IPS-15b (cell line): Measurements from ENCODE around the gene NANOS2.
A peak's percentile ranks its signal among the peaks of the same experiment; 100 is the strongest.

Experiments used
- H3K27me3 ChIP-seq: one replicate; pipeline ENCODE4 v1.6.1; 2013; ENCODE audit warnings: low read length; ENCODE audit not compliant: control insufficient read depth, insufficient read depth
- H3K36me3 ChIP-seq: one replicate; pipeline ENCODE4 v1.6.1; 2013; ENCODE audit warnings: low read length; ENCODE audit not compliant: control insufficient read depth, insufficient read depth
- H3K4me1 ChIP-seq: one replicate; pipeline ENCODE4 v1.6.1; 2013; ENCODE audit warnings: mild to moderate bottlenecking, low read length; ENCODE audit not compliant: control insufficient read depth, insufficient read depth
- H3K4me3 ChIP-seq: one replicate; pipeline ENCODE4 v1.5.1; 2013; ENCODE audit warnings: low read depth, low read length
- H3K9ac ChIP-seq: one replicate; pipeline ENCODE4 v1.6.1; 2013; ENCODE audit warnings: low read depth, mild to moderate bottlenecking, low read length
- H3K9me3 ChIP-seq: one replicate; pipeline ENCODE4 v1.6.1; 2013; ENCODE audit warnings: mild to moderate bottlenecking, low read length; ENCODE audit not compliant: control insufficient read depth, insufficient read depth

The NANOS2 gene

DNA sequence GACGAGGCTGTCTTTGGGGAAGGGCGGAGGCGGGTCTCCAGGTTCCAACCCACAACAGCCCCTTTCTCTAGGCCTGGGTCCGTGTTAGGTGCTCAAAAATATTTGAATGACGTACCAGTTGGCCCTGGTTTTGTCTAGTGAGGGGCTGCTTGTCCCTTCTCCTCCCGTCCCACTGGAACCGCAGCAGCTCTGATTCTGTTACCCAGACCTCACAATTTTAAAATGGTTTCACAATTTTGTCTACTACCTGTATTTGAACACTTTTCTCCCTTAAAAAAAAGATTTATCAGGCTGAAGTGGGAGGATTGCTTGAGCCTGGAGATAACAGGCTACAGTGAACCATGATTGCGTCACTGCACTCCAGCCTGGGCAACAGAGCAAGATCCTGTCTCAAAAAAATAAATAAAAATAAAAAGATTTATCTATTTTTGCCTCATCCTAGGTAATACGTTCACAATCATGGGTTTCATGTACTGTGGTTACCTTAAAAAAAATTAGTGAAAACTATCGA lies 27.3 kb downstream of the NANOS2 start:
- Histone ChIP-seq H3K4me3 (peak overlapping the region; percentile 85), H3K9me3 (no peaks in the 10 kb centered on the region), H3K36me3 (peaks cover 4% of the 10 kb centered on the region), H3K4me1 (peaks cover 11% of the 10 kb centered on the region), H3K9ac (peak overlapping the region; percentile 89), H3K27me3 (no peaks in the 10 kb centered on the region)

DNA sequence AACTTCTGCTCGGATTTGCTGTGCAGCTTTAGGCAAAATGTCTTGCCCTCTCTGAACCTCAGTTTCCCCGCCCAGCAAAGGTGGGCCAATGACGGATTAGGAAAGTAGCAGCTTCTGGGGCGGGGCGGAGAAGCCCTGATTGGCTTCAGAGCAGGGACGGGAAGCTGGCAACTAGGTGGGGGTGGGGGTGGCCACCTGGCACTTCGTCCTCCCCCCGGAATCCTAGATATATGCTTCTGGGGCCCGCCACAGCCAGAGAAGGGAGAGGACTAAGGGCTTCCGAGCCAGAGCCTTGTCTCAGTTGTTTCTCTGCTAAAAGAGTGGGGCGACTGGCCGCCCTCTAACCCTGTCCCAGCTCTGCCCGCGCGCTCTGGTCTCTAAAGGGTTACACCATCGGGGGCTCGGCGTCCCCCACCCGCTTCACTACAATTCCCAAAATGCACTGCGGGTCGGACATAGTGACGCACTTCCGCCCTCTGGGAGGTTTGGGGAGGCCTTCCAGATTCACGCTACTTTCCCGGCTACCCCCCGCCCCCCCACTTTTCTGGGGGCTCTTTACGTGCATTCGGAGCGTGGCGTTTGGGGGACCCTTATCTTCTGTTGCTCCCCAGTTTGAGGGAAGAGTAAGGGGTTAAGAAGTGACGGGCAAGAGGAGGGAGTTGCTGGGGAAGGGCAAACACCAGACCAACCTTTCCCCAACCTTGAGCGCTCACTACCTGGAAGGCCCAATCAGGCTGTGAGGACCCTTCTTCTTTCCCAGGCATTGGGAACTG lies 28.0 kb downstream of the NANOS2 start:
- peaks cover 14% of the 10 kb centered on the region for H3K4me1 ChIP-seq

GRCh38 chr19:45885556-45886426 lies 28.8 kb downstream of the NANOS2 start, which contains the start of gene IRF2BP1:
Gene IRF2BP1 (minus strand): TSS chr19:45886141. CDS start chr19:45885774, 367 bp downstream.
- H3K9me3 ChIP-seq = no peaks in the 10 kb centered on the region
- H3K9ac ChIP-seq = peak within 1 kb of the TSS; percentile 89
- peaks cover 4% of the 10 kb centered on the region for H3K36me3 ChIP-seq
- peak within 1 kb of the TSS; percentile 85 for H3K4me3 ChIP-seq
- no peaks in the 10 kb centered on the region for H3K27me3 ChIP-seq
- peaks cover 20% of the 10 kb centered on the region for H3K4me1 ChIP-seq

More for the DNA sequence above, 28.0 kb downstream of the NANOS2 start:
- Histone ChIP-seq H3K9ac (peak overlapping the region; percentile 89), H3K9me3 (no peaks in the 10 kb centered on the region), H3K4me3 (peak overlapping the region; percentile 85), H3K27me3 (no peaks in the 10 kb centered on the region), H3K36me3 (peaks cover 4% of the 10 kb centered on the region)

DNA sequence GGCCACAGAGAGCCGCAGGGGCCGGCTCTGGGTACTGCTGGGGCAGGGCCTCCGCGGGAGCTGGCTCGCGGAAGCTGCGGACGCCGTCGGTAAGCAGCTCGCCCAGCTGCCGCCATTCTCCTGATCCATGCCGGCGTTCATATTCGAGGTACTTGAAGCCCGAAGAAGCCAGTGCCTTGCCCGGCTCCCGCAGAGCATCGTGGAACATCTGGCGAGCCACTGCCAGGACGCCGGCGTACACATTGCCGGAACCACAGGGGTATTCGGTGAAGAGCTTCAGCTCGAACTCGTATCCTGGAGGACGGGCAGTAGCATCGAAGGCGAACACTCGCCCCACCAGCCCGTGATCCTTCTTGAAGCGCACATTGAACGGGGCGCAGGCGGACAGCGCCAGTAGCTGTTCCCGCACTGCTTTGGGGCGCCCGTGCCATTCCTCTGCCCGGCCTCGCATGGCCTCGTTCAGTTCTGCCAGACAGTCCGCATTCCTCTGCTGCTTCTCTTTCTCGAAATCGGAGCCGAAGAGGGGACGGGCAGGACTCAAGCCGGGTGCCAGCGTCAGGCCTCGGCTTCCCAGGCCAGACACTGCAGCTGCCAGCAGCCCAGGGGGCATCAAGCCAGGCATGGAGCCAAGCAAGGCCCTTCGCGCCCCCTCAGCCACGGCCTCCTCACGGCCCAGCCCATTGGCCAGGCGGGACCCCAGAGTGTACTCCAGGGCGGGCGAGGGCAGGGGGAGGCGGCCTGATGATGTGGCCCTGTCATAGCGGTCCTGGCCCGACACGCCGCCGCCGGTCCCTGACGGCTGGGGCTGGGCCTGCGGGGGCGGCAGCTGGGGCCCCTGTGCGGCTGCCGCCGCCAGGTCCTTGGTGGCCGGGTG lies 29.7 kb downstream of the NANOS2 start:
- H3K9ac ChIP-seq = peak overlapping the region; percentile 37
- H3K9me3 ChIP-seq = no peaks in the 10 kb centered on the region
- peak overlapping the region; percentile 85 for H3K4me3 ChIP-seq

GRCh38 chr19:45883881-45884681 lies 30.5 kb downstream of the NANOS2 start:
- Histone ChIP-seq H3K4me1 (peaks cover 20% of the 10 kb centered on the region), H3K4me3 (peak overlapping the region; percentile 85), H3K9me3 (no peaks in the 10 kb centered on the region), H3K27me3 (no peaks in the 10 kb centered on the region), H3K36me3 (peaks cover 4% of the 10 kb centered on the region), H3K9ac (no peak overlapping the region)

More for the DNA sequence above, 29.7 kb downstream of the NANOS2 start:
- Histone ChIP-seq H3K4me1 (peaks cover 20% of the 10 kb centered on the region), H3K36me3 (peaks cover 4% of the 10 kb centered on the region), H3K27me3 (no peaks in the 10 kb centered on the region)

DNA sequence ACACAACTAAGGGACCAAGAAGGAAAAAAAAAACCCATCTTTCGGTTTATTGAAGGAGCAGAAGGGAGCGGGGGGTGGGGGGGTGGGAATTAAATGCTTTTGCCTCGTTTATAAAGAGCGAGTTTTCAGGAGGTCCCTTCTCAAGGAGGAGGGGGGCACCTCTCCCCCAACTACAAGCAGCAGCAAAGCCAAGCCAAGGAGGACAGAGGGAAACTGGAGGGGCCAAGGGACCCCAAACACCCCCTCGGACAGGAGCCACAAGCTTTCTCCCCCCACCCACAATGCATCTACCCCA lies 31.0 kb downstream of the NANOS2 start:
- H3K9me3 ChIP-seq = no peaks in the 10 kb centered on the region
- no peak overlapping the region for H3K4me3 ChIP-seq
- peaks cover 20% of the 10 kb centered on the region for H3K4me1 ChIP-seq
- no peak overlapping the region for H3K9ac ChIP-seq
- H3K27me3 ChIP-seq = no peaks in the 10 kb centered on the region
- peaks cover 4% of the 10 kb centered on the region for H3K36me3 ChIP-seq

DNA sequence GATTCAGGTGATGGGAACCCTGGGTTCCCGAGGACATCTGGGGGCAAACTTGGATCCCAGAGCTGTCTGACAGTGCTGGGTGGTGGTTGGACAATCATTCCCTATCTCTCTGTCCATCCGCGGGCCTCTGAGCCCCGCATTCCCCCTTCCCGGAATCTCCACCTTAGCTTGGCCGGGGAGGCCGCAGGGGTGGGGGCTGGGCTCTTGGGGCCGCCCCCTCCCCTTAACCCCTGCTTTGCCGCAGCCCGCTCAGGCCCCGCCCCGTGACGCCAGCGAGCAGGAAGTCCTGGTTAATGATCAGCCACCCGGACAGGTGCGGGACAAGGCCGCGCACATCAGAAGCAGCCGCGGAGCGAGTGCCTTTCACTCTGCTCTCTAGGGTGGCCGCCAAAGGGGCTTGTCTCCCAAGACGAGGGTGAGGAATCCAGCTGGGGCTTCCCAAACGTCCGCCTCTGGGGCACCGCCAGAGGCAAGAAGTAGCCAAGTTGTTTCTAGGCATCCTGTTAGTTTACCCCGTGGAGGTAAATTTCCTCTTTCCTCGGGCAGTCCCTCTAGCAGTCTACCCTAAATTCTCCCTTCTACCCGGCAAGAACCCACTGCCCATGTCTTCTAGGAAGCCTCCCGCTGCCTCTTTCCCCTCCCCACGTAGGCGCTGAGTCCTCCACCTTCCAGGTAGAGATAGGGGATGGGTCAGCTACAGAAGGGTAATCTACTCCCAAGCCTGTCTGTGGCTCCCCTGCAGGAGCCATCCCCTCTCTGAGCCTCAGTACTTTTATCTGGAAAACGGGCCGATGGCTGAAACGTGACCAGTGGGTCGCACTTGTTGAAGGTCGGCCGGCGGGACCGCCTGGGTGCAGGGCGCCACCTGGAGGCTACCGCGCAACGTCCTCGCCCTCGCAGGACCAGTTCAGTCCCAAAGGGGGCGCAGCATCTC lies 31.7 kb downstream of the NANOS2 start:
- peak overlapping the region; percentile 67 for H3K4me3 ChIP-seq
- H3K27me3 ChIP-seq = no peaks in the 10 kb centered on the region
- peaks cover 20% of the 10 kb centered on the region for H3K4me1 ChIP-seq
- peak overlapping the region; percentile 88 for H3K9ac ChIP-seq
- peaks cover 4% of the 10 kb centered on the region for H3K36me3 ChIP-seq
- no peaks in the 10 kb centered on the region for H3K9me3 ChIP-seq

DNA sequence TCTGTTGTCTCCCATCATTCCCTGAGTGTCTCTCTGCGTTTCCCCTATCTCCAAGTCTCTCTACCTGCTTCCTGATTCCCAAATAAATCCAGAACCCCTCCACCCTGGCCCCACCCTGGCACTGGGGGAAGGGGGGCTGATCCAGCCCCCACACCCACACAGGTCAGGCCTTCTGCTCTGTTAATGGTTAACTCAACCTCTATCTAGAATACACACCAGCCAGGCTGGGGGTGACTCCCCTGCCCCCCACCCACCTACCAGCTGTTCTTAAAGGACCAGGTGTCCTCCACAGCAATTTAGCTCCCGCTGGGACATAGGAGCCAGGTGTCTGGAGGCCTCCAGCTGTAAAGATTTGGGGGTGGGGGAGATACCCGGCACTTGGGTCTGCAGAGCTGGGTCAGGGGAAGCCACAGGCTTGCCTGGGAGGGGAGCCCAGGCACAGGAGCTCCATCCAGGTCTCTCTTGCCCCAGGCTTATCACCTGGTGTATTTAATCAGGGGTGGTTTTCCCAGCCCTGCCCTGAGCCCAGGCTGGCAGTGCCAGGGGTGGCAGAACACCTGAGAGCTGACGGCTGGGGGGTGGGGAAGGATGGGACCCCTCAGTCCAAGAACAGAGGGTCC lies 32.6 kb downstream of the NANOS2 start:
- peaks cover 4% of the 10 kb centered on the region for H3K36me3 ChIP-seq
- H3K9ac ChIP-seq = peak overlapping the region; percentile 88
- no peaks in the 10 kb centered on the region for H3K9me3 ChIP-seq
- H3K4me1 ChIP-seq = peaks cover 20% of the 10 kb centered on the region
- peak overlapping the region; percentile 67 for H3K4me3 ChIP-seq
- H3K27me3 ChIP-seq = no peaks in the 10 kb centered on the region

- peak overlapping the region; percentile 67 for H3K4me3 ChIP-seq
- no peaks in the 10 kb centered on the region for H3K9me3 ChIP-seq
- peaks cover 4% of the 10 kb centered on the region for H3K36me3 ChIP-seq
- H3K9ac ChIP-seq = no peak overlapping the region
- no peaks in the 10 kb centered on the region for H3K27me3 ChIP-seq
- peaks cover 21% of the 10 kb centered on the region for H3K4me1 ChIP-seq
Observed at GRCh38 chr19:45881082-45881908, 33.3 kb downstream of the NANOS2 start.
